H9 (cell line): ENCODE data around the gene FCRLA. TPM values are rescaled to one million over a fixed set of nuclear protein-coding genes. Genes with fewer than 3 reads are reported as not detected.
"Not testable (repeated sequence)": the region's sequence is repeated elsewhere in the genome, so short reads cannot be mapped to it uniquely, and the experiment has no call there.

ENCODE experiments used
- DNase-seq: peaks from one replicate; pipeline ENCODE4 v3.0.0-alpha.2; 2017
- H2AFZ ChIP-seq: one replicate; pipeline ENCODE4 v1.6.1; 2013; ENCODE audit warnings: mild to moderate bottlenecking, low read length, control low read depth, moderate library complexity
- H2AK5ac ChIP-seq: 2 replicates; pipeline ENCODE4 v1.6.1; 2013; ENCODE audit warnings: low read length, control low read depth, mixed read lengths; ENCODE audit not compliant: insufficient read length
- H2BK120ac ChIP-seq: one replicate; pipeline ENCODE4 v1.6.1; 2013; ENCODE audit warnings: low read depth, mild to moderate bottlenecking, low read length, control low read depth, inconsistent platforms; ENCODE audit not compliant: poor library complexity, severe bottlenecking
- H2BK12ac ChIP-seq: 2 replicates; pipeline ENCODE4 v1.6.1; 2013; ENCODE audit warnings: low read length, control low read depth, mixed read lengths, low read depth; ENCODE audit not compliant: insufficient read length
- H2BK15ac ChIP-seq: 2 replicates; pipeline ENCODE4 v1.6.1; 2013; ENCODE audit warnings: low read depth, low read length, control low read depth
- H2BK20ac ChIP-seq: one replicate; pipeline ENCODE4 v1.6.1; 2013; ENCODE audit warnings: low read depth, mild to moderate bottlenecking, low read length, control low read depth, inconsistent platforms; ENCODE audit not compliant: poor library complexity, severe bottlenecking
- H2BK5ac ChIP-seq: 2 replicates; pipeline ENCODE4 v1.6.1; 2013; ENCODE audit warnings: low read length, control low read depth, mixed read lengths; ENCODE audit not compliant: insufficient read length
- H3K14ac ChIP-seq: 2 replicates; pipeline ENCODE4 v1.6.1; 2013; ENCODE audit warnings: low read length, control low read depth; ENCODE audit not compliant: insufficient read depth
- H3K18ac ChIP-seq: 2 replicates; pipeline ENCODE4 v1.6.1; 2013; ENCODE audit warnings: low read depth, mild to moderate bottlenecking, mixed read lengths, low read length, control low read depth; ENCODE audit not compliant: insufficient read length
- H3K23ac ChIP-seq: 2 replicates; pipeline ENCODE4 v1.6.1; 2013; ENCODE audit warnings: low read length, control low read depth, mixed read lengths, low read depth; ENCODE audit not compliant: insufficient read length
- H3K23me2 ChIP-seq: 2 replicates; pipeline ENCODE4 v1.6.1; 2013; ENCODE audit warnings: low read depth, mild to moderate bottlenecking, mixed read lengths, low read length, control low read depth; ENCODE audit not compliant: insufficient read length, poor library complexity, severe bottlenecking
- H3K27ac ChIP-seq: 2 replicates; pipeline ENCODE4 v1.5.1; 2013; ENCODE audit warnings: low read length, control low read depth, mixed read lengths, low read depth; ENCODE audit not compliant: insufficient read length
- H3K27me3 ChIP-seq: 2 replicates; pipeline ENCODE4 v1.6.1; 2013; ENCODE audit warnings: low read length, control low read depth, inconsistent platforms; ENCODE audit not compliant: insufficient read depth
- H3K4ac ChIP-seq: 2 replicates; pipeline ENCODE4 v1.6.1; 2013; ENCODE audit warnings: low read depth, mild to moderate bottlenecking, control low read depth, inconsistent platforms, low read length, moderate library complexity
- H3K4me1 ChIP-seq: 2 replicates; pipeline ENCODE4 v1.6.1; 2013; ENCODE audit warnings: low read length, control low read depth, inconsistent platforms; ENCODE audit not compliant: insufficient read depth
- H3K4me2 ChIP-seq: 2 replicates; pipeline ENCODE4 v1.6.1; 2013; ENCODE audit warnings: low read length, control low read depth, mixed read lengths; ENCODE audit not compliant: insufficient read length, insufficient read depth
- H3K56ac ChIP-seq: 2 replicates; pipeline ENCODE4 v1.6.1; 2013; ENCODE audit warnings: low read depth, mild to moderate bottlenecking, mixed read lengths, low read length, control low read depth; ENCODE audit not compliant: insufficient read length
- H3K79me1 ChIP-seq: 2 replicates; pipeline ENCODE4 v1.6.1; 2013; ENCODE audit warnings: low read depth, mild to moderate bottlenecking, moderate library complexity, low read length, control low read depth, inconsistent platforms; ENCODE audit not compliant: insufficient read depth, poor library complexity, severe bottlenecking
- H3K79me2 ChIP-seq: 2 replicates; pipeline ENCODE4 v1.6.1; 2013; ENCODE audit warnings: low read length, control low read depth, inconsistent platforms; ENCODE audit not compliant: insufficient read depth
- H3K9ac ChIP-seq: 2 replicates; pipeline ENCODE4 v1.6.1; 2013; ENCODE audit warnings: low read length, control low read depth, mixed read lengths; ENCODE audit not compliant: insufficient read length; ENCODE audit errors: extremely low read depth
- H3K9me3 ChIP-seq: one replicate; pipeline ENCODE4 v1.6.1; 2013; ENCODE audit warnings: low read depth, low read length, inconsistent platforms; ENCODE audit not compliant: control insufficient read depth
- H3T11ph ChIP-seq: one replicate; pipeline ENCODE4 v1.6.1; 2013; ENCODE audit warnings: mild to moderate bottlenecking, low read length, control low read depth, inconsistent platforms
- H4K20me1 ChIP-seq: one replicate; pipeline ENCODE4 v1.6.1; 2013; ENCODE audit not compliant: control insufficient read depth, insufficient read length, insufficient read depth
- H4K5ac ChIP-seq: 2 replicates; pipeline ENCODE4 v1.6.1; 2013; ENCODE audit warnings: low read depth, mild to moderate bottlenecking, mixed read lengths, low read length, control low read depth; ENCODE audit not compliant: insufficient read length
- H4K8ac ChIP-seq: replicated peaks from 2 replicates; pipeline ENCODE4 v1.6.1; 2013; ENCODE audit warnings: low read length, control low read depth, mixed read lengths, low read depth; ENCODE audit not compliant: insufficient read length
- H4K91ac ChIP-seq: 2 replicates; pipeline ENCODE4 v1.6.1; 2013; ENCODE audit warnings: low read depth, mild to moderate bottlenecking, moderate library complexity, mixed read lengths, low read length, control low read depth; ENCODE audit not compliant: insufficient read length
- H3K27ac Mint-ChIP-seq, 3 experiments: 2 replicates in 2 of 3; 3 replicates in 1 of 3; pipeline ENCODE4 v1.8.0; 2020 to 2021; ENCODE audit warnings: mixed read lengths in 3 of 3, mild to moderate bottlenecking in 1 of 3, moderate library complexity in 1 of 3
- H3K27me3 Mint-ChIP-seq: 2 replicates; pipeline ENCODE4 v1.8.0; 2021; ENCODE audit warnings: low read depth, mild to moderate bottlenecking, moderate library complexity, mixed read lengths
- H3K36me3 Mint-ChIP-seq, 3 experiments: 2 replicates in 2 of 3; 3 replicates in 1 of 3; pipeline ENCODE4 v1.8.0; 2020 to 2021; ENCODE audit warnings: low read depth in 3 of 3, mixed read lengths in 3 of 3; ENCODE audit not compliant: insufficient read depth in 1 of 3
- H3K4me1 Mint-ChIP-seq, 2 experiments: 2 replicates each; pipeline ENCODE4 v1.8.0; 2020; ENCODE audit warnings: mixed read lengths in 2 of 2
- H3K4me3 Mint-ChIP-seq, 2 experiments: 2 replicates in 1 of 2; 3 replicates in 1 of 2; pipeline ENCODE4 v1.8.0; 2020 to 2021; ENCODE audit warnings: mild to moderate bottlenecking in 2 of 2, mixed read lengths in 2 of 2, moderate library complexity in 1 of 2
- H3K9me3 Mint-ChIP-seq, 2 experiments: 2 replicates in 1 of 2; 3 replicates in 1 of 2; pipeline ENCODE4 v1.8.0; 2020; ENCODE audit warnings: mild to moderate bottlenecking in 2 of 2, mixed read lengths in 2 of 2, moderate library complexity in 1 of 2
- WGBS: extraction: QIAGEN DNeasy Blood & Tissue Kit; methylation state at CpG from one replicate; pipeline ENCODE4 v1.1.7; 2013; ENCODE audit warnings: missing lambda C conversion rate, low lambda C conversion rate, mixed read lengths; ENCODE audit not compliant: insufficient read length; ENCODE audit errors: extremely low coverage; 5-methylcytosine and 5-hydroxymethylcytosine counted together
- total RNA-seq: library from RNA; stranded (reverse); gene quantifications from 2 replicates; pipeline ENCODE4 v1.2.1, GENCODE V29; 2021

The FCRLA gene
- total RNA-seq, 1 experiment from 2014 or later = not detected

DNA sequence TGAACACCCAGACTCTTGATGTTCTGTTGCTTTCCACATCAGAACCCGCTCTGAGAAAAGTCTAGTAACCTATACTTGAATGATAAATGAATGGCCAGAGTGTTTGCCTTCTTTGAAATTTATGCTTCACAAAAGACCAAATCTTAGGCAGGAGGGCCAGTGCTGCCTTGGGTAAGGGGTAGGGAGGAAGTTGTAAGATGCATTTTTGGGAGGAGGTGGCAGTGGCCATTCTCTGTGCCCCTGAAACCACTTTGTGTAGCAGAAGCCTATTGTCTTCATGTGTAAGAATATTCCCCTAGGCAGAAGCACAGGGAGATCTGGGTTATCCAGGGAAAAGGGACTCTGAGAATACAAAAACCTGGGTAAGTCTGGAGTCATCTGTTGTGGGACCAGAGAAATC lies 43.5 kb upstream of the FCRLA start:
- H3K27ac Mint-ChIP-seq, H3K27me3 Mint-ChIP-seq, H3K4me2 ChIP-seq, H2BK120ac ChIP-seq, H3K36me3 Mint-ChIP-seq, H2AK5ac ChIP-seq, H3K4me1 Mint-ChIP-seq, H4K5ac ChIP-seq, H3K4me3 Mint-ChIP-seq, H3K9ac ChIP-seq, H3K79me2 ChIP-seq, DNase-seq, H3K23me2 ChIP-seq, H3K14ac ChIP-seq, H3K4ac ChIP-seq, H3K27me3 ChIP-seq, H3K56ac ChIP-seq, H3K79me1 ChIP-seq, H3K9me3 ChIP-seq, H2BK5ac ChIP-seq, H2BK12ac ChIP-seq, H3T11ph ChIP-seq, H3K4me1 ChIP-seq, H4K91ac ChIP-seq, H4K20me1 ChIP-seq, H2BK15ac ChIP-seq, H2AFZ ChIP-seq, H3K9me3 Mint-ChIP-seq, H2BK20ac ChIP-seq, H3K27ac ChIP-seq, H3K18ac ChIP-seq, H3K23ac ChIP-seq, H4K8ac ChIP-seq: not testable (repeated sequence)
- WGBS = no CpG with 5 or more reads among the region's 1 CpG

DNA sequence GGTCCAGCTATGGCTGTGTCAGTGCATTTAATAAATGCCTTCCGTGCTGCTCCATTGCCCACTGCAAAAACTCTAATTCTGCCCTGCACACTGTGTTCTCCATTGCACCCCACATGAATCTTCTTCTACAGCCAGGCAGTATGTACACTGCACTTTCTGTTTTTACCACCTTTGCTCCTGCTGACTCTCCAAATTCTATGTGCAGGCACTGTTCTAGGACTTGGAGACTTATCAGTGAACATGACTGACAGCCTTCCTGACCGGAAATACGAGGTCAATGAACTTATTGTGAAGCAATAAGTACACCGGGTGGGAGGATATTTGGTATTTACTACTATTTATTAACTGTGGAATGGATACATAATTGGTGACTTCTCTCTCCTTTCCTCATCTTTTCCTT lies 42.3 kb upstream of the FCRLA start:
- not testable (repeated sequence) for H3K4me3 Mint-ChIP-seq, H4K8ac ChIP-seq, DNase-seq, H2BK15ac ChIP-seq, H2AFZ ChIP-seq, H3K9me3 Mint-ChIP-seq, H4K20me1 ChIP-seq, H3K56ac ChIP-seq, H3K36me3 Mint-ChIP-seq, H2BK120ac ChIP-seq, H2AK5ac ChIP-seq, H2BK5ac ChIP-seq, H3K9me3 ChIP-seq, H3K23ac ChIP-seq, H3T11ph ChIP-seq, H3K27ac ChIP-seq, H3K14ac ChIP-seq, H3K27me3 ChIP-seq, H3K79me1 ChIP-seq, H3K18ac ChIP-seq, H3K23me2 ChIP-seq, H3K4ac ChIP-seq, H3K27me3 Mint-ChIP-seq, H3K4me2 ChIP-seq, H3K4me1 Mint-ChIP-seq, H3K4me1 ChIP-seq, H3K79me2 ChIP-seq, H3K9ac ChIP-seq, H4K91ac ChIP-seq, H3K27ac Mint-ChIP-seq, H2BK12ac ChIP-seq, H2BK20ac ChIP-seq, H4K5ac ChIP-seq
- WGBS = no CpG with 5 or more reads among the region's 4 CpGs
